ENCODE measurements around the gene ZDHHC6.
"Not testable (repeated sequence)": the region's sequence is repeated elsewhere in the genome, so short reads cannot be mapped to it uniquely, and the experiment has no call there.

ZDHHC6 gene

GRCh38 chr10:112389271-112389822 is 57.4 kb downstream of the ZDHHC6 start:
- no peaks in the 10 kb centered on the region for H3K36me3 ChIP-seq
- no peaks in the 10 kb centered on the region for H3K9me3 ChIP-seq
- H3K4me1 ChIP-seq, result no peaks in the 10 kb centered on the region
- H3K4me3 ChIP-seq, result no peak overlapping the region
- intact Hi-C loops (cut with DNase I; ENCODE audit: low total_unique reads), result no loop called here
- H3K27me3 ChIP-seq, result peaks cover 0 to 4% of the 10 kb centered on the region in 2 donors
- TF ChIP-seq CTCF (IDR thresholded peaks at IDR 0.05), result no peak
- H3K27ac ChIP-seq, result no peak overlapping the region
- DNase-seq, result no peak

- no peak overlapping the region for H3K27ac ChIP-seq
- intact Hi-C loops (cut with DNase I; ENCODE audit: low total_unique reads), result no loop called here
- H3K4me3 ChIP-seq, result no peak overlapping the region
- no peaks in the 10 kb centered on the region for H3K36me3 ChIP-seq
- DNase-seq, result no peak
- peaks cover 0 to 4% of the 10 kb centered on the region in 2 donors for H3K27me3 ChIP-seq
- H3K9me3 ChIP-seq, result no peaks in the 10 kb centered on the region
- no peak for TF ChIP-seq CTCF (IDR thresholded peaks at IDR 0.05)
- no peaks in the 10 kb centered on the region for H3K4me1 ChIP-seq
These were observed 58.2 kb downstream of the ZDHHC6 start for GRCh38 chr10:112388548-112388947.

GRCh38 chr10:112388056-112388455 is 58.7 kb downstream of the ZDHHC6 start:
- intact Hi-C loops (cut with DNase I; ENCODE audit: low total_unique reads); DNase-seq: not testable (repeated sequence)

GRCh38 chr10:112385201-112385600 is 61.5 kb downstream of the ZDHHC6 start:
- intact Hi-C loops (cut with DNase I; ENCODE audit: low total_unique reads), result no loop called here
- Histone ChIP-seq H3K4me3 (no peak overlapping the region), H3K27me3 (no peaks in the 10 kb centered on the region), H3K9me3 (no peaks in the 10 kb centered on the region), H3K27ac (no peak overlapping the region), H3K36me3 (no peaks in the 10 kb centered on the region), H3K4me1 (no peaks in the 10 kb centered on the region)
- DNase-seq, result no peak
- no peak for TF ChIP-seq CTCF (IDR thresholded peaks at IDR 0.05)

More at GRCh38 chr10:112388056-112388455, 58.7 kb downstream of the ZDHHC6 start:
- H3K9me3 ChIP-seq, H3K36me3 ChIP-seq, H3K27me3 ChIP-seq, H3K4me1 ChIP-seq, H3K4me3 ChIP-seq, H3K27ac ChIP-seq: not testable (repeated sequence)

- no peak for DNase-seq
- no peaks in the 10 kb centered on the region for H3K36me3 ChIP-seq
- no peak overlapping the region for H3K27ac ChIP-seq
- H3K4me3 ChIP-seq, result no peak overlapping the region
- intact Hi-C loops (cut with DNase I; ENCODE audit: low total_unique reads), result no loop called here
- TF ChIP-seq CTCF (IDR thresholded peaks at IDR 0.05), result no peak
- H3K4me1 ChIP-seq, result no peaks in the 10 kb centered on the region
- no peaks in the 10 kb centered on the region for H3K9me3 ChIP-seq
- H3K27me3 ChIP-seq, result no peaks in the 10 kb centered on the region
These were observed 62.6 kb downstream of the ZDHHC6 start for GRCh38 chr10:112384141-112384540.

- H3K36me3 ChIP-seq, result no peaks in the 10 kb centered on the region
- H3K27ac ChIP-seq, result no peak overlapping the region
- DNase-seq, result no peak
- no peak overlapping the region for H3K4me3 ChIP-seq
- intact Hi-C loops (cut with DNase I; ENCODE audit: low total_unique reads), result no loop called here
- no peaks in the 10 kb centered on the region for H3K9me3 ChIP-seq
- no peak for TF ChIP-seq CTCF (IDR thresholded peaks at IDR 0.05)
- no peaks in the 10 kb centered on the region for H3K4me1 ChIP-seq
- H3K27me3 ChIP-seq, result no peaks in the 10 kb centered on the region
These were observed 63.4 kb downstream of the ZDHHC6 start for GRCh38 chr10:112383325-112383724.

All from tibial artery (tissue), 4 donors.